VCaP (cell line): ENCODE measurements around the gene CTNNA2.

Experiments
- H3K27ac ChIP-seq: fragments of 450-650 bp; 2 replicates; pipeline ENCODE4 v1.5.1; 2017
- TF ChIP-seq, protein P1 (sequence below): fragments of 450-650 bp; conservative IDR thresholded peaks from 2 replicates; pipeline ENCODE4 v1.5.1; 2017; ENCODE audit warnings: mild to moderate bottlenecking, moderate library complexity

Gene CTNNA2

GRCh38 chr2:80393991-80394390 is 881.1 kb downstream of the CTNNA2 start:
- H3K27ac ChIP-seq: no peak overlapping the region
- TF ChIP-seq, protein P1, sequence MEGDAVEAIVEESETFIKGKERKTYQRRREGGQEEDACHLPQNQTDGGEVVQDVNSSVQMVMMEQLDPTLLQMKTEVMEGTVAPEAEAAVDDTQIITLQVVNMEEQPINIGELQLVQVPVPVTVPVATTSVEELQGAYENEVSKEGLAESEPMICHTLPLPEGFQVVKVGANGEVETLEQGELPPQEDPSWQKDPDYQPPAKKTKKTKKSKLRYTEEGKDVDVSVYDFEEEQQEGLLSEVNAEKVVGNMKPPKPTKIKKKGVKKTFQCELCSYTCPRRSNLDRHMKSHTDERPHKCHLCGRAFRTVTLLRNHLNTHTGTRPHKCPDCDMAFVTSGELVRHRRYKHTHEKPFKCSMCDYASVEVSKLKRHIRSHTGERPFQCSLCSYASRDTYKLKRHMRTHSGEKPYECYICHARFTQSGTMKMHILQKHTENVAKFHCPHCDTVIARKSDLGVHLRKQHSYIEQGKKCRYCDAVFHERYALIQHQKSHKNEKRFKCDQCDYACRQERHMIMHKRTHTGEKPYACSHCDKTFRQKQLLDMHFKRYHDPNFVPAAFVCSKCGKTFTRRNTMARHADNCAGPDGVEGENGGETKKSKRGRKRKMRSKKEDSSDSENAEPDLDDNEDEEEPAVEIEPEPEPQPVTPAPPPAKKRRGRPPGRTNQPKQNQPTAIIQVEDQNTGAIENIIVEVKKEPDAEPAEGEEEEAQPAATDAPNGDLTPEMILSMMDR: no peak

GRCh38 chr2:80395251-80395650 is 882.4 kb downstream of the CTNNA2 start:
- no peak overlapping the region for H3K27ac ChIP-seq
- TF ChIP-seq, protein P1: no peak

DNA sequence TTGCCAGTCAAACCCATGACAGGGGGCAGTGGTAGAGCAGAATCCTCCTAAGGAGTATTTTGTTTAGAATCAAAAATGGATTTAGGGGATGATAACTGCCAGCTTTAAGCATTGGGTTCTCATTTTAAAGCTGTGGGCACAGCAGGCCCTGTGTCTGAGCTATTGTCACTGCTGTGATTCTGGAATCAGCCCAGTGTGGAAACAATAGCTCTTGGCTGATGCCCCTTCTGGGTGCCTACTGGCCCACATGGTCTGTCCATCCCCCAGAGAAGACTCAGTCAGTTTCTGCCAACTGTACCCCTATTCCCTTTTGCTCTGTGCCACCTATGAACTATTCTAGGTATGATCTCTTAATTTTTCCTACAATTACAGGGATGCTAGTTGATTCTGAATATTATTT is 883.4 kb downstream of the CTNNA2 start:
- no peak overlapping the region for H3K27ac ChIP-seq
- TF ChIP-seq, protein P1: no peak

DNA sequence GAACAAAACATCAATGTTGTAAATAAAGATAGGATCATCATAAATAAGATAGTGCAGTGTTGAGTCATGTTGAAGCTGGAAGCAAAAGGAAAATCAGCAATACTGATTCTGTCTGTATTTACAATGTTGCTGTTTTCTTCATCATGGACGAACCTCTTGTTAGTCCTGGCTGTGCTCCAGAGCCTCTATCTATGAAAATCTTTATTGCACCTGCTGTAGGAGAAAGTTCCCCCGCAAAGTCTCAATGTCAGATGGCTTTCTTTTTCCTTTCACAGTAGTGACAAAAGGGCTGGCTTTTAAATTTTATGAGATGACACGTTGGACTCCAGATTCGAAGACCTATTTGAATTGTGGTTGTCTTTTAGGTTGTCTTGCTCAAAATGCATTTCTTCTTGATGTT is 890.2 kb downstream of the CTNNA2 start:
- TF ChIP-seq, protein P1: no peak
- H3K27ac ChIP-seq: no peak overlapping the region

DNA sequence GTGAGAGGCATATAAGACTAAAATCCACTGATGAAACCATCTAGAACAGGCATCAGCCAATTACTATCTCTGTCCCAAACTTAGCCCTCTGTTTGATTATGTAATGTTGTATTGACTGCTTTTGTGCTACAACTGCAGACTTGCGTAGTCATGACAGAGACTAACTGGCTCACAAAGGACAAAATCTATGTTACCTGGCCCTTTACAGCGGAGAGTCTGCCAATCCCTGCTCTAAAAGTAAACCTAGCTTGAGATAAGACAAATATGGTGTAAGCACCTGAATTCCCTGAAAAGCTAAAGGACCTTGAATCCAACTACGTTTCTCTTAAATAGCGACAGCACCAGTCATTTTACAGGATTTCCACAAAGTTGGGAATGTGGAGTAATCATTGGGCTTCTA is 894.5 kb downstream of the CTNNA2 start:
- TF ChIP-seq, protein P1: no peak

DNA sequence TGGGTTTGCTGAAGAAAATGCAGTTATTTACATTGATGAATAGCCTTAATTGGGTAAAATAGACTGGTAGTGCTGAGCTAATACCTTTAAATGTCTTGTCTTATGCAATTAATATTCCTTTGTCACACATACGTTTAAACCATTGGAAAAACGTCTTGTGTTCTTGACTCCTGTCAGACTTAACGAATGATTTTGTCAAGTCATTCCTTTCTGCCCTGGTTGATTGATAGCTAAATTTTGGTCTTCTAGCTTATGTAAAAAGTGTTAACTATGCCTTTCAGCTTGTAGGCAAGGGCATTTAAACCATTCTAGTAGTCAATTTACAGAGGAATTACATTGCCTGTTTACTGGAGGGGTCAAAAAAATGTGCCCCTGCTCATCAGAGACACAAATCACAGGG is 897.5 kb downstream of the CTNNA2 start:
- TF ChIP-seq, protein P1: no peak
- no peak overlapping the region for H3K27ac ChIP-seq

More for the DNA sequence above, 894.5 kb downstream of the CTNNA2 start:
- no peak overlapping the region for H3K27ac ChIP-seq

DNA sequence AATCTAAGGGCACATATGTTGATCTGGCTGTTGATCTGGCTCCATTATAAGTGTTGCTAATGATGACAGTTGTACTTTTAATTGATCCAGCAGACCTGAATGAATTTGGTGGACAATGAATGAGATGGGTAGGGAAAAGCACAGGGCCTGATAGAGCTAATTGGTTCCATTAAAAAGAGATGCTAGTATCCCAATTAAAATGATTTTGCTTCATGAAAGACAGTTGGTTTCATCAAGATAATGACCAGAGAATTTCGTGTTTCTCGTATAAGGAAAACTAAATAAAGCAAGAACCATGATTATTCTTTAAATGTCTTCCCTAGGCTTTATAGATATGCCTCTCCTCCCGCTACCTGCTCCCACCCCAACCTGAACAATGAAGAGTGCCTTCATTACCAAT is 900.3 kb downstream of the CTNNA2 start:
- no peak overlapping the region for H3K27ac ChIP-seq
- TF ChIP-seq, protein P1: no peak

DNA sequence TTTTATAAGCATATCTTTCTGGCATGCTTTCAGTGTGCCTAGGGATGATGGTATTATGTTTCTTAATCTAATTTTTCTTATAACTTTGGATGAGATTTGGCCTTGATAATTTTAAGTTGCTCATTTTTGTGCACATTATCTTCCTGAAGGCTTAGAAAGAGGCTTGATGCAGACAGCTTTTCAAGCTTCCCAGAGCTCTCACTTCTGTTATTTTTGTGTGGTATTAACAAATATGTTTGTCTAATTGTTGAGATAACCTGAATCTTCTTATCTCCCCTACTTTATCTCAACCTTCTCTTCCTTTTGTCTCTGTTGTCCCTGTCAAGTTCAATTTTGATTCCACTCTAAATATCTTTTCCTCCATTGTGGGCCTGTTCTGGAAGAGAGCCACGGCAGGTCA is 904.9 kb downstream of the CTNNA2 start:
- TF ChIP-seq, protein P1: no peak
- H3K27ac ChIP-seq: no peak overlapping the region
